Psoas muscle (tissue), 8 donors: ENCODE measurements around the gene USP10. TPM values are rescaled to one million over a fixed set of nuclear protein-coding genes. Genes with fewer than 3 reads are reported as not detected.
A peak's percentile ranks its signal among the peaks of the same experiment; 100 is the strongest.

Experiments
- ATAC-seq, 4 donors: fragments of 200-7000 bp; cut with Tn5 transposase; one replicate each; pipeline ENCODE4 v1.9.1; 2020; ENCODE audit warnings: moderate library complexity in 3 of 4, mild to moderate bottlenecking in 2 of 4
- DNase-seq, 2 donors: peaks; one replicate each; pipeline ENCODE4 v3.0.0-alpha.2; 2020
- H3K27ac ChIP-seq: fragments of 200-600 bp; one replicate; pipeline ENCODE4 v1.8.0; 2022
- H3K27me3 ChIP-seq, 3 donors: fragments of 200-600 bp in 1 of 3; one replicate each; pipeline versions ENCODE4 v1.6.1 to v1.8.0; 2013 to 2022; ENCODE audit warnings: low read length in 2 of 3, mild to moderate bottlenecking in 2 of 3, moderate library complexity in 1 of 3; ENCODE audit not compliant: insufficient read depth in 3 of 3
- H3K36me3 ChIP-seq, 2 donors: fragments of 200-600 bp in 1 of 2; one replicate each; pipeline versions ENCODE4 v1.6.1 to v1.8.0; 2013 to 2022; ENCODE audit warnings: low read depth in 1 of 2, mild to moderate bottlenecking in 1 of 2, moderate library complexity in 1 of 2; ENCODE audit not compliant: insufficient read depth in 1 of 2
- H3K4me1 ChIP-seq: fragments of 200-600 bp; one replicate; pipeline ENCODE4 v1.8.0; 2022
- H3K4me3 ChIP-seq: fragments of 200-600 bp; one replicate; pipeline ENCODE4 v1.8.0; 2022; ENCODE audit warnings: mild to moderate bottlenecking
- H3K9me3 ChIP-seq: fragments of 200-600 bp; one replicate; pipeline ENCODE4 v1.8.0; 2022
- CTCF ChIP-seq: fragments of 200-600 bp; IDR thresholded peaks from one replicate; pipeline ENCODE4 v1.8.0; 2022; ENCODE audit warnings: antibody characterized with exemption
- WGBS, 3 donors: extraction: QIAGEN DNeasy Blood & Tissue Kit; methylation state at CpG; one replicate each; pipeline versions ENCODE4 v1.1.6 to v1.1.7; 2013; 5-methylcytosine and 5-hydroxymethylcytosine counted together
- intact Hi-C, 2 donors: fragments of 100-400 bp; cut with DNase I; formaldehyde crosslinking; loops; one replicate each; pipeline versions ENCODE4 v1.11.0 to v1.14.2; 2022
- polyA plus RNA-seq, 3 donors: library from polyadenylated mRNA; stranded (reverse); fragments of 200-250 nt; gene quantifications; one replicate each; pipeline ENCODE4 v1.2.3, GENCODE V29; 2013
- total RNA-seq, 4 donors: library from RNA; stranded (reverse); fragmentation: NEBNext Ultra II Directional in 2 of 4; extraction: Animal tissue kit (Norgen Biotek cat#: 25700) in 2 of 4; gene quantifications; one replicate each; pipeline versions ENCODE4 v1.2.1 to v1.2.4, GENCODE V29; 2021 to 2023
- donor health status: healthy with polysubstance abuse.
- donor health status: DM: no; HTN: no; CAD: no; lungs with moderate emphysema.
- donor health status: Bipolar disorder and iron deficiency.
- donor health status: healthy.
- donor health status: DM: yes; HTN: yes; CAD: no.
- donor health status: DM: no; HTN: no; CAD: no.
- donor health status: DM: no; HTN: no; CAD: no.
- donor health status: DM: yes; HTN: yes; CAD: no.

USP10 gene
- total and polyA plus RNA-seq, 7 donors = 33.9 to 93.0 (median 69.2) TPM

GRCh38 chr16:84769416-84769815, 69.6 kb downstream of the USP10 start:
- no peak for TF ChIP-seq CTCF
- Histone ChIP-seq H3K27ac (no peak overlapping the region), H3K4me3 (no peak overlapping the region), H3K4me1 (peaks cover 10% of the 10 kb centered on the region), H3K27me3 (no peaks in the 10 kb centered on the region), H3K36me3 (peaks cover 7 to 75% of the 10 kb centered on the region in 2 donors), H3K9me3 (no peaks in the 10 kb centered on the region)
- whole genome bisulfite sequencing, 3 donors = 54 to 69% (median 54%) methylated on average over 3 of the region's 3 CpGs
- DNase-seq (no peak), ATAC-seq (peak; percentile 43 to 56 (median 48))
- intact Hi-C loops = no loop called here

GRCh38 chr16:84773312-84773711, 73.5 kb downstream of the USP10 start:
- intact Hi-C loops = no loop called here
- 86 to 91% (median 90%) methylated on average over 10 of the region's 10 CpGs for WGBS, 3 donors
- no peak for TF ChIP-seq CTCF

GRCh38 chr16:84774810-84775209, 75.0 kb downstream of the USP10 start:
- Histone ChIP-seq H3K4me1 (peaks cover 8% of the 10 kb centered on the region), H3K27ac (peak overlapping the region; percentile 67), H3K9me3 (no peaks in the 10 kb centered on the region), H3K4me3 (peak overlapping the region; percentile 37), H3K27me3 (no peaks in the 10 kb centered on the region), H3K36me3 (peaks cover 0 to 81% of the 10 kb centered on the region in 2 donors)
- 45 to 70% (median 59%) methylated on average over 4 of the region's 4 CpGs for WGBS, 3 donors
- intact Hi-C loops = no loop called here
- DNase-seq = peak; percentile 46 to 71
- peak; percentile 80 to 90 (median 86) for ATAC-seq
- TF ChIP-seq CTCF = no peak

More at GRCh38 chr16:84773312-84773711, 73.5 kb downstream of the USP10 start:
- Histone ChIP-seq H3K27me3 (no peaks in the 10 kb centered on the region), H3K9me3 (no peaks in the 10 kb centered on the region), H3K4me3 (no peak overlapping the region), H3K27ac (no peak overlapping the region), H3K4me1 (peaks cover 8% of the 10 kb centered on the region), H3K36me3 (peaks cover 4 to 80% of the 10 kb centered on the region in 2 donors)
- DNase-seq (no peak), ATAC-seq (no peak)

- intact Hi-C loops = no loop called here
Observed at GRCh38 chr16:84775262-84775810, 75.5 kb downstream of the USP10 start.

More at GRCh38 chr16:84775262-84775810, 75.5 kb downstream of the USP10 start:
- H3K9me3 ChIP-seq = no peaks in the 10 kb centered on the region
- H3K27me3 ChIP-seq = no peaks in the 10 kb centered on the region
- 91 to 94% (median 93%) methylated on average over 14 of the region's 14 CpGs for WGBS, 3 donors
- ATAC-seq (peak in 3 of 4 donors; percentile 29 to 51 (median 32)), DNase-seq (no peak)
- peaks cover 8% of the 10 kb centered on the region for H3K4me1 ChIP-seq
- peaks cover 0 to 82% of the 10 kb centered on the region in 2 donors for H3K36me3 ChIP-seq
- peak overlapping the region; percentile 37 for H3K4me3 ChIP-seq
- no peak for TF ChIP-seq CTCF
- H3K27ac ChIP-seq = peak overlapping the region; percentile 67
